GM12891 (cell line): Measurements from ENCODE around the gene ASRGL1.

Experiments used
- POLR2A ChIP-seq: IDR thresholded peaks from 2 replicates; pipeline ENCODE4 v1.6.1; 2011; ENCODE audit warnings: low read depth, low read length, control low read depth
- POLR2AphosphoS5 ChIP-seq: IDR thresholded peaks from 2 replicates; pipeline ENCODE4 v1.6.1; 2011; ENCODE audit warnings: low read depth, low read length, control low read depth
- TAF1 ChIP-seq: IDR thresholded peaks from 2 replicates; pipeline ENCODE4 v1.6.1; 2011; ENCODE audit warnings: low read depth, low read length, control low read depth

GRCh38 chr11:62433141-62433903 is 96.1 kb downstream of the ASRGL1 start:
- no peak for TF ChIP-seq POLR2AphosphoS5
- no peak for TF ChIP-seq POLR2A
- TF ChIP-seq TAF1: no peak
